HepG2 (cell line): ENCODE results near the gene UBP1. TPM values are rescaled to one million over a fixed set of nuclear protein-coding genes. Genes with fewer than 3 reads are reported as not detected.

Experiments
- CBX2 ChIP-seq, 2 experiments: fragments of 200-600 bp in 1 of 2; sonication (generic); formaldehyde crosslinking in 1 of 2; IDR thresholded peaks; 2 replicates each; pipeline versions ENCODE4 v1.7.0 to v1.8.1; 2018 to 2022; ENCODE audit warnings: low read depth in 2 of 2, low read length in 1 of 2, mild to moderate bottlenecking in 1 of 2, missing genetic modification reagents in 1 of 2
- GMEB2 ChIP-seq: IDR thresholded peaks from 2 replicates; pipeline ENCODE4 v1.6.1; 2016; ENCODE audit warnings: missing biosample characterization, missing genetic modification reagents, low read depth
- HES4 ChIP-seq: sonication (generic); formaldehyde crosslinking; IDR thresholded peaks from 2 replicates; pipeline ENCODE4 v1.9.0; 2021; ENCODE audit warnings: mild to moderate bottlenecking, missing genetic modification reagents, borderline replicate concordance
- HMGA1 ChIP-seq: sonication (generic); formaldehyde crosslinking; conservative IDR thresholded peaks from 2 replicates; pipeline ENCODE4 v1.4.0; 2020; ENCODE audit warnings: missing genetic modification reagents
- ISX ChIP-seq: sonication (generic); formaldehyde crosslinking; conservative IDR thresholded peaks from 2 replicates; pipeline ENCODE4 v1.5.0; 2020; ENCODE audit warnings: missing genetic modification reagents
- JARID2 ChIP-seq: sonication (generic); formaldehyde crosslinking; IDR thresholded peaks from 2 replicates; pipeline ENCODE4 v1.8.1; 2023; ENCODE audit warnings: missing genetic modification reagents, inconsistent platforms; ENCODE audit not compliant: insufficient replicate concordance
- KDM6A ChIP-seq: IDR thresholded peaks from 2 replicates; pipeline ENCODE4 v1.6.1; 2016; ENCODE audit warnings: low read depth
- MLLT10 ChIP-seq: sonication (generic); formaldehyde crosslinking; IDR thresholded peaks from 2 replicates; pipeline ENCODE4 v1.4.0; 2020; ENCODE audit warnings: missing genetic modification reagents
- RBM39 ChIP-seq: fragments of 200-400 bp; formaldehyde crosslinking; IDR thresholded peaks from one replicate; pipeline ENCODE4 v1.6.1; 2018; ENCODE audit warnings: antibody characterized with exemption, mild to moderate bottlenecking, low read depth, low read length; ENCODE audit not compliant: poor library complexity, severe bottlenecking
- SAFB2 ChIP-seq: sonication (generic); formaldehyde crosslinking; IDR thresholded peaks from 2 replicates; pipeline ENCODE4 v1.5.1; 2020; ENCODE audit warnings: missing genetic modification reagents, low read depth, mild to moderate bottlenecking, borderline replicate concordance
- SATB2 ChIP-seq: sonication (generic); formaldehyde crosslinking; IDR thresholded peaks from 2 replicates; pipeline ENCODE4 v1.5.0; 2020; ENCODE audit warnings: missing genetic modification reagents
- ZNF121 ChIP-seq: sonication (generic); formaldehyde crosslinking; IDR thresholded peaks from 2 replicates; pipeline ENCODE4 v1.5.0; 2020; ENCODE audit warnings: mild to moderate bottlenecking, missing genetic modification reagents
- ZNF367 ChIP-seq: sonication (generic); formaldehyde crosslinking; IDR thresholded peaks from 2 replicates; pipeline ENCODE4 v1.4.0; 2020; ENCODE audit warnings: missing genetic modification reagents, borderline replicate concordance
- ZNF512B ChIP-seq: sonication (generic); formaldehyde crosslinking; IDR thresholded peaks from 2 replicates; pipeline ENCODE4 v1.5.1; 2020; ENCODE audit warnings: missing genetic modification reagents, mild to moderate bottlenecking, borderline replicate concordance
- ZNF563 ChIP-seq: sonication (generic); formaldehyde crosslinking; IDR thresholded peaks from 2 replicates; pipeline ENCODE4 v1.8.0; 2022; ENCODE audit warnings: mild to moderate bottlenecking, moderate library complexity, missing genetic modification reagents
- ZZZ3 ChIP-seq: sonication (generic); formaldehyde crosslinking; IDR thresholded peaks from 2 replicates; pipeline ENCODE4 v1.4.0; 2020; ENCODE audit warnings: missing genetic modification reagents, mild to moderate bottlenecking, borderline replicate concordance
- polyA plus RNA-seq, 8 experiments: library from polyadenylated mRNA; depleted of rRNA in 3 of 8; stranded (reverse) in 7 of 8; unstranded in 1 of 8; fragments of >200 nt; fragmentation: Illumina TruSeq in 4 of 8; extraction: Trizol in 4 of 8; gene quantifications; 2 replicates each; pipeline versions ENCODE4 v1.2.1 to v1.2.3, GENCODE V29; 2011 to 2016; ENCODE audit warnings: low read depth in 4 of 8, missing spikeins in 1 of 8, mixed read lengths in 1 of 8; ENCODE audit not compliant: insufficient read depth in 1 of 8
- total RNA-seq, 5 experiments: library from RNA; depleted of rRNA; stranded (reverse); fragments of >200 nt; fragmentation: Illumina TruSeq; extraction: Trizol; gene quantifications; 2 replicates each; pipeline ENCODE4 v1.2.3, GENCODE V29; 2016; ENCODE audit warnings: low read depth in 1 of 5
- TF ChIP-seq, protein P1 (sequence below): sonication (generic); formaldehyde crosslinking; IDR thresholded peaks from 2 replicates; pipeline ENCODE4 v1.4.0; 2020; ENCODE audit warnings: missing genetic modification reagents
- TF ChIP-seq, protein P2 (sequence below): sonication (generic); formaldehyde crosslinking; IDR thresholded peaks from 2 replicates; pipeline ENCODE4 v1.5.1; 2020; ENCODE audit warnings: mild to moderate bottlenecking, missing genetic modification reagents, moderate library complexity

UBP1 gene
- total and polyA plus RNA-seq, 2 of the 13 experiments (the other 11 are each of a cell fraction or from before 2014, with no cell fraction given) = 48.3 to 79.9 TPM

- TF ChIP-seq, protein P1, sequence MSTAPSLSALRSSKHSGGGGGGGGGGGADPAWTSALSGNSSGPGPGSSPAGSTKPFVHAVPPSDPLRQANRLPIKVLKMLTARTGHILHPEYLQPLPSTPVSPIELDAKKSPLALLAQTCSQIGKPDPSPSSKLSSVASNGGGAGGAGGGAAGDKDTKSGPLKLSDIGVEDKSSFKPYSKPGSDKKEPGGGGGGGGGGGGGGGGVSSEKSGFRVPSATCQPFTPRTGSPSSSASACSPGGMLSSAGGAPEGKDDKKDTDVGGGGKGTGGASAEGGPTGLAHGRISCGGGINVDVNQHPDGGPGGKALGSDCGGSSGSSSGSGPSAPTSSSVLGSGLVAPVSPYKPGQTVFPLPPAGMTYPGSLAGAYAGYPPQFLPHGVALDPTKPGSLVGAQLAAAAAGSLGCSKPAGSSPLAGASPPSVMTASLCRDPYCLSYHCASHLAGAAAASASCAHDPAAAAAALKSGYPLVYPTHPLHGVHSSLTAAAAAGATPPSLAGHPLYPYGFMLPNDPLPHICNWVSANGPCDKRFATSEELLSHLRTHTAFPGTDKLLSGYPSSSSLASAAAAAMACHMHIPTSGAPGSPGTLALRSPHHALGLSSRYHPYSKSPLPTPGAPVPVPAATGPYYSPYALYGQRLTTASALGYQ (CRISPR knock-in tag) = no peak
- TF ChIP-seq JARID2 (CRISPR knock-in tag) = peak; percentile 46
- no peak for TF ChIP-seq CBX2 (IDR thresholded peaks at IDR 0.05; ENCODE audit: low read depth, low read length)
- TF ChIP-seq CBX2 (CRISPR knock-in tag; IDR thresholded peaks at IDR 0.05; ENCODE audit: low read depth) = no peak
- TF ChIP-seq ISX (CRISPR knock-in tag) = no peak
- no peak for TF ChIP-seq MLLT10 (CRISPR knock-in tag)
- TF ChIP-seq SATB2 = no peak
- no peak for TF ChIP-seq GMEB2
- peak; percentile 19; the same call in 1 of the 2 replicates for TF ChIP-seq ZNF367
- peak; percentile 57; the same call in 1 of the 2 replicates for TF ChIP-seq ZNF121 (CRISPR knock-in tag)
- peak; percentile 43 for TF ChIP-seq RBM39
- TF ChIP-seq ZZZ3 = no peak
- no peak for TF ChIP-seq HMGA1 (CRISPR knock-in tag)
- TF ChIP-seq HES4 (CRISPR knock-in tag) = peak; percentile 88; the same call in 1 of the 2 replicates
- TF ChIP-seq SAFB2 = no peak
- no peak for TF ChIP-seq ZNF512B
- TF ChIP-seq KDM6A (CRISPR knock-in tag) = 0 out of 2 replicates have a peak, but pooled peaks have one; percentile 21
- TF ChIP-seq ZNF563 (CRISPR knock-in tag) = peak; percentile 87
- TF ChIP-seq, protein P2, sequence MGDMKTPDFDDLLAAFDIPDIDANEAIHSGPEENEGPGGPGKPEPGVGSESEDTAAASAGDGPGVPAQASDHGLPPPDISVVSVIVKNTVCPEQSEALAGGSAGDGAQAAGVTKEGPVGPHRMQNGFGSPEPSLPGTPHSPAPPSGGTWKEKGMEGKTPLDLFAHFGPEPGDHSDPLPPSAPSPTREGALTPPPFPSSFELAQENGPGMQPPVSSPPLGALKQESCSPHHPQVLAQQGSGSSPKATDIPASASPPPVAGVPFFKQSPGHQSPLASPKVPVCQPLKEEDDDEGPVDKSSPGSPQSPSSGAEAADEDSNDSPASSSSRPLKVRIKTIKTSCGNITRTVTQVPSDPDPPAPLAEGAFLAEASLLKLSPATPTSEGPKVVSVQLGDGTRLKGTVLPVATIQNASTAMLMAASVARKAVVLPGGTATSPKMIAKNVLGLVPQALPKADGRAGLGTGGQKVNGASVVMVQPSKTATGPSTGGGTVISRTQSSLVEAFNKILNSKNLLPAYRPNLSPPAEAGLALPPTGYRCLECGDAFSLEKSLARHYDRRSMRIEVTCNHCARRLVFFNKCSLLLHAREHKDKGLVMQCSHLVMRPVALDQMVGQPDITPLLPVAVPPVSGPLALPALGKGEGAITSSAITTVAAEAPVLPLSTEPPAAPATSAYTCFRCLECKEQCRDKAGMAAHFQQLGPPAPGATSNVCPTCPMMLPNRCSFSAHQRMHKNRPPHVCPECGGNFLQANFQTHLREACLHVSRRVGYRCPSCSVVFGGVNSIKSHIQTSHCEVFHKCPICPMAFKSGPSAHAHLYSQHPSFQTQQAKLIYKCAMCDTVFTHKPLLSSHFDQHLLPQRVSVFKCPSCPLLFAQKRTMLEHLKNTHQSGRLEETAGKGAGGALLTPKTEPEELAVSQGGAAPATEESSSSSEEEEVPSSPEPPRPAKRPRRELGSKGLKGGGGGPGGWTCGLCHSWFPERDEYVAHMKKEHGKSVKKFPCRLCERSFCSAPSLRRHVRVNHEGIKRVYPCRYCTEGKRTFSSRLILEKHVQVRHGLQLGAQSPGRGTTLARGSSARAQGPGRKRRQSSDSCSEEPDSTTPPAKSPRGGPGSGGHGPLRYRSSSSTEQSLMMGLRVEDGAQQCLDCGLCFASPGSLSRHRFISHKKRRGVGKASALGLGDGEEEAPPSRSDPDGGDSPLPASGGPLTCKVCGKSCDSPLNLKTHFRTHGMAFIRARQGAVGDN (CRISPR knock-in tag) = peak; percentile 85
Measured at GRCh38 chr3:33439546-33440327, 468 bp downstream of the UBP1 start (continued).
